DMS 273 treated with DMSO at 0.1 percent for 48 hours (cell line): ENCODE measurements around the gene HDHD3.
A peak's percentile ranks its signal among the peaks of the same experiment; 100 is the strongest.
"Not testable (repeated sequence)": the region's sequence is repeated elsewhere in the genome, so short reads cannot be mapped to it uniquely, and the experiment has no call there.

ENCODE experiments used
- DNase-seq: peaks from one replicate; lab custom pipeline; 2025; lab: John Stamatoyannopoulos, UW

Gene HDHD3, protein sequence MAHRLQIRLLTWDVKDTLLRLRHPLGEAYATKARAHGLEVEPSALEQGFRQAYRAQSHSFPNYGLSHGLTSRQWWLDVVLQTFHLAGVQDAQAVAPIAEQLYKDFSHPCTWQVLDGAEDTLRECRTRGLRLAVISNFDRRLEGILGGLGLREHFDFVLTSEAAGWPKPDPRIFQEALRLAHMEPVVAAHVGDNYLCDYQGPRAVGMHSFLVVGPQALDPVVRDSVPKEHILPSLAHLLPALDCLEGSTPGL

DNA sequence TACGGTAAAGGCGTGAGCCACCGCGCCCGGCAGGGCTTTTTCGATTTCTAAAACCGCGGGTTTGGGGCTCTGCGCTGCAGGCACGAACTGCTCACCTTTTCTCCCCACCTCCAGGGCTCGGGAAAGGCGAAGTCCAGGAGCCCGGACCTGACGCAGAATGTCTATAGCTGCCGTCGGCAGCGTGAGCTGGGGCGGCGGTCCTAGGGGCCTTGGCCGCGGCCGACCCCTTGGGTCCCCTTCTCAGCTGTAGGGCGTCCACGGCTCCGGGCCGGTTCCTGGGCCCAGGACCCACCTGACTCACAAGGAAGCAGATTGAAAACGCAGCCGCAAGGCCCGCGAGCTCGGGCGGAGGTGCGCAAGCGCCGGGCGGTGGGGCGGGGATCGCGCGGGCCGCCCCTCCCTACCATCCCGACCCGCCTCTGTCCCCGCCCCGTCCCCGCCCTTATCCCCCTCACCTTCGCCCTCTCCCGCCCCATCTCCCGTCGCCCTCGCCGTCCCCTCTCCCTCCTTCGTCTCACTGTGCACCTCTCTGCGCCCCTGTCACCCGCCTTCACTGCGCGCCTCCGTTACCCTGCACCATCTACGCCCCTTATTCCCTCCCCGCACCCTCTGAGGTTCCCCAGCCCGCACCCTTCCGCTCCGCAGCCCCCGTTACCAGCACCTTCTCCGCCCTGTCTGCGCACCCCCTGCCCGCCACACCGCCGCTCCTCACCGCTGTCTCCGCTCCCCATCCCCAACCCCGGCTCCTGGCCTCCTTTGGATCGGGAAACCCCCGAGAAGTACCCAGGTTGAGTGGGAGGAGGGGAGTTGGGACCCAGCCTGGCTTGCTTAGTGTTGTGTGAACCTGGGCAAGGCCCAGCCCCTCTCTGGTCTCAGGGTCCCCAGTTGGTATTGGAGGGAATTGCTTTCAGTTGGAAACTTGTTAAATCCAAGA is at the start of gene HDHD3:
TSS of gene HDHD3 (minus strand) at position 353 of the 934 bp plus-strand sequence. CDS start 2,632 bp downstream, outside the sequence.
- DNase-seq = peak; percentile 44

DNA sequence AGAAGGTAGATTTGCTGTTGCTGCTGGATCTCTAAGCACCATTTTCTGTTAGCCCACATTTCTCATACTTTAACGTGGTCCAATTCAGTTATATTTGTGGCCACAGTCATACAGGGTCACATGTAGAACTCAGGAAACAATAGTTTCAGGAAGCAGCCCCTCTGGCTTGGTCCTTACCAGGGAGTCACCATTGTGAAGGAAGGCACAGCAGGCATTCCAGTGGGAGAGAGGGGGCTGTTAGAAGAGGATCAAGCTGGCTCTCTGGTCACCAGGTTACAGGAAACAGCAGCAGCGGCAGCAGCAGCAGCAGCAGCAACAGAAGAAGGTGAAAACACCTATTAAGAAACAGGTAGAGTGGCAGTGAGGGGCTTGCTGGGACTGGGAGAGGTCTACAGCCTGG is 48.3 kb upstream of the HDHD3 start:
- DNase-seq = no peak

DNA sequence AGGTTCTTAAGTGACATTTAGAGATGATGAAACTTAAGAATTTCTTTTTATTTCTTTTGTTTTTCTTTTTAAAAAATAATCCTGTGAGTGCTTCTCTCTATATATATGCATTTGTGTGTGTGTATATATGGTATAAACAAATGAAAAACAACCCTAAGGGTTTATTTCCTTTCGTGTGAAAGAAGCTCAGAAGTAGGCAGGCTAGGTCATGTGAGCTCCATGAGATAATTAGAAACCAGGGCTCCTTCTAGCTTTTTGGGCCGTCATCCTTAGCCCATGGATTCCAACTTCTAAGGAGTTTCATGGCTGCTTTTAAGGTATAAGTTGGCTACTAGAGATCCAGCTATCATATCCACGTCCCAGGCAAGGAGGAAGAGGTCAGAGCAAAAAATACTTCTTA is 44.9 kb upstream of the HDHD3 start:
- DNase-seq = no peak

DNA sequence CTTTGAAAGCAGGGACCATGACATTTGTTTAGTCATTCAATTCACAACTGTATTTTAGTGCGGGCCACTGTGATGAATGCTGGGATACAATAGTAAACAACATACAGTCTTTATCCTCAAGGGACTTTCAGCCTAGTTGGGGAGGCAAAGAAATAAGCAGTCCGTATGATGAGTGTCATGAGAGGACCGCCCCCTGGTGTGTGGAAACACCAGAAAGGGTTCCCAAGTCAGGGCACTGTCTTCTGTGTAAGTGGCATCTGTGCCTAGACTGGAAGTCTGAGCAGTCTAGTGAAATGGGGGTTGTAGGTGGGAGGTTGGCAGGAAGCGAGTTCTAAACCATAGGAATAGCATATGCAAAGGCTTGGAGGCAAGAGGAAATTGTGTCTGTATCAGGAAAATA is 40.6 kb upstream of the HDHD3 start:
- DNase-seq = no peak

DNA sequence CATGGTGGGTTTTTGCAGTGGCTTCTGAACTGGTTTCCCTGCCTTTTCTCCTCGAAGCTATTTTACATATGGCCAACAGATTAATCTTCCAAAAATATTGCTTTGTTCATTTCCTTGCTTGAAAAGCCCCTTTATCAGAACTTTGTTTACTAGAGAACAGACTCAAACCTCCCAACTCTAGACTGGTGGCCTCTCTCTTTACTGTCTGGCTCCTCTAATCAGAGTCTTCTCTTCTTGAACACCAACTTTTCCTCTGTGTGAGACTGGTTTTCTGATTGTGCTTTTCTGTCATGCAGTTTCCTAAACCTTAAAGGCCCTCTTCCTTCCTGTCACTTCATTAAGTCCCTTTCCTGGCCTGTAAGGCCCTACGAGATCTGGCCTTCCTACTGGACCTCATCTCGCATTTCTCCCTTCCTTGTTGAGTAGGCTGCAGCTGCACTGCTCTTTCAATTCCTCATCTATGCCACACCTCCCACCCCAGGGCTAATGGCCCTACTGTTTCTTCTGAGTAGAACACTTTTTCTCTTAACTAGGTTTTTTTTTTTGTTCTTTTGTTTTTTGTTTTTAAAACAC is 39.4 kb upstream of the HDHD3 start:
- no peak for DNase-seq

DNA sequence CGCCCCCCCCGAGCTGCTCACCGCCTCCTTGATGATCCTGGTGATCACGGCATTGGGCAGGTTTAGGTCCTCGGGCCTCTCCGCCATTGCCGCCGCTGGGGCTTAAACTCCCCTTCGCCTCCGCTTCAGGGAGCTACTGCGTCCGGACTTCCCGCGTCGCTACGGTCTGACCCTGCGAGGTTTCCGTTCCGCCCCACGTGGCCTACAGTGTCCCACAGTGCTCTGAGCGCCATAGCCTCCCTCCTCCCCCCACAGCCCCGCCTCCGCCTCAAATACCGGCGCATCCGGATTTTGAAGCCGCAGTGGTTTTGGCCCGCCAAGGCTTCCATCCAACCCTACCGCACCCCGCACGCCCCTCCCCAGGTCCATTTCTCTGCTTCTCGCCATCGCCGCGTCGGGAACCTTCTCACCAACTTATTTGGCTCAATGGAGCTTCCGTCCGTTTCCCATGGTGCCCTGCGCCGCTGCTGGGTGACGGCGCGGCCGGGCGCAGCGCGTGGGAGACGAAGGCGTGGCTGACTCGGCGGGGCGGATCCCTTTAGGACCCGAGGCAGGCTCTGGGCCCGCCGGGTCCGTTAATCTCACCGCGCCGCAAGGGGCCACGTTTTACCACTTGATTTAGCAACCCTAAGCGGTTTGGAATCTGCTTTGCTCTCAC is 33.5 kb upstream of the HDHD3 start, which contains the start of the genes C9orf43 and POLE3:
TSS of gene C9orf43 (plus strand) at position 541 of the 658 bp plus-strand sequence. CDS start 2,747 bp downstream, outside the sequence.
TSS of gene POLE3 (minus strand) at position 469 of the 658 bp plus-strand sequence. CDS start at position 87, 382 bp downstream.
- DNase-seq = peak; percentile 85

DNA sequence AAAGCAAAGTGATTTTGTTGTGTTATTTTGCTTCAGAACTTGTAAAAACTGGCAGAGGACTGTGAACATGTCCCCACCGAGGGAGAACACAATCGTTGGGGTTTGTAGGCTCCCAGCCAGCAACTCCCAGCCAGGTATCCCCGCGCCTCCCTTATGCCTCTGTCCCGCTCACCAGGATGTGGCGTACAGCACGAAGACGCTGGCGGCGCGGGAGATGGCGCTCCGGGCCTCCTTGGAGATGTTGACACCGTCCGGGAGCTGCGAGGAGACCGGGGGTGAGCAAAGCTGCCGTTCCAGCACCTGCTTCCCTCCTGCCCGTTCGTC is 33.1 kb upstream of the HDHD3 start:
- DNase-seq = no peak

DNA sequence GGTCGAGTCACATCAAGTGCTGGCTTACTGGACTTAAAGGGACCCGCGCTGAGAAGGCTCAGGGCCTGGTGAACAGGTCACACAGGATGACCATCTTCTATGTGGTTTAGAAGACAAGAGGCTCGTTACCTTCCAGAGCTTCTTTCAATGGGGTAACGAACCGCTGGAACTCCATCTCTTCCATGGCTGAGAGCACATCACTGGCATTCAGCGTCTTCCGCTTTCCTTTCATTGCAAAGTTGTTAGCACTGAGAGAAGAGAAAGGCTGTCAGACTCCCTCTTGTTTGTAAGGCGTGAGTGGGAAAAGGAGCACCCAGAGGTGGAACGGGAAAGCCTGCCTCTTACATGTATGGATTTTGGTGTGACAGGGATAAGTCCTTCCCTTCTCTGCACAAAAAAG is 32.7 kb upstream of the HDHD3 start:
- DNase-seq = no peak

DNA sequence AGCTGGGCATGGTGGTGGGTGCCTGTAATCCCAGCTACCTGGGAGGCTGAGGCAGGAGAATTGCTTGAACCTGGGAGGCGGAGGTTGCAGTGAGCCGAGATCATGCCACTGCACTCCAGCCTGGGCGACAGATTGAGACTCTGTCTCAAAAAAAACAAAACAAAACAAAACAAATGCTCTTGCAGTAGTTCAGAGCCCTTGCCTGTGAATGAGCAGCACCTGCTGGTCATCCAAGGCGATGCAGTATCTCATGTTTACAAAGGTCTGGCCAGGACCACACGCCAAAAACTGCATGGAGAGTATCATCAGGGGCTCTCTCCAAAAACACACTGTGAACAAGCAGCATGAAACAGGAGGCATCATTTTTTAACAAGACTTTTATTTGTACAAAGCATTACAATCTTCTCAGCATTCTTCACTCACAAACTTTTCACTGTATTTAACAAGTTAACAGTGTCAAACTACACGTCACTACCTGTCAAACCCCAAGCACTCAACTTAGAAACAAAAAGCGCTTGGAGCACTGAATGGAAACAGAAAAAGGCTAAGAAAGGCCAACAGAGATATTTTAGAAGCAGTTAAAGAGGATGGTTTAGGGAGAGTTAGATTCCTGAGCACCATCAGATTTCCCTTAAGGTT is 30.2 kb upstream of the HDHD3 start:
- DNase-seq = peak; percentile 64

DNA sequence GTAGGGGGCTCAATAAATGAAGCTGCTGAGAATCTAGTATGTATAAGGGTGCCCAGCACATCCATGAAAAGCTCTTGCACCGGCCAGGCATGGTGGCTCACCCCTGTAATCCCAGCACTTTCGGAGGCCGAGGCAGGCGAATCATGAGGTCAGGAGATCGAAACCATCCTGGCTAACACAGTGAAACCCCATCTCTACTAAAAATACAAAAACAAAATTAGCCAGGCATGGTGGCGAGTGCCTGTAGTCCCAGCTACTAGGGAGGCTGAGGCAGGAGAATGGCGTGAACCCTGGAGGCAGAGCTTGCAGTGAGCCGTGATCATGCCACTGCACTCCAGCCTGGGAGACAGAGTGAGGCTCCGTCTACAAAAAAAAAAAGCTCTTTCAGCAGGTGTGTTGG is 29.6 kb upstream of the HDHD3 start:
- DNase-seq = not testable (repeated sequence)

DNA sequence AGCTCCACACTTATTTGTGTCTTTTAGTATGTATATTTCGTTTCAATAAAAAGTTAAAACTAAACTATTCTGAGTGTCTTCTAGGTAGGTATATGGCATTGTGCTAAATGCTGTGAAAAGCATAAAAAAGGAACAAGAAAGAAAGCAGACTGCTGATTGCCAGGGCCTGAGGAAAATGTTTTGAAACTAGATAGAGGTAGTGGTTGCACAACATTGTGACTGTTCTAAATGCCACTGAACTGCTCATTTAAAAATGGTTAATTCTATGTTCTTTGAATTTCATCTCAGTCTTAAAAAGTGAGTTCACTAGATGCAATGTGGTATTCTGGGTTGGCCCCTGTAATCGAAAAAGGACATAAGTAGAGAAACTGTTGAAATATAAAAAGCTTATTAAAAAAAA is 26.9 kb upstream of the HDHD3 start:
- no peak for DNase-seq

DNA sequence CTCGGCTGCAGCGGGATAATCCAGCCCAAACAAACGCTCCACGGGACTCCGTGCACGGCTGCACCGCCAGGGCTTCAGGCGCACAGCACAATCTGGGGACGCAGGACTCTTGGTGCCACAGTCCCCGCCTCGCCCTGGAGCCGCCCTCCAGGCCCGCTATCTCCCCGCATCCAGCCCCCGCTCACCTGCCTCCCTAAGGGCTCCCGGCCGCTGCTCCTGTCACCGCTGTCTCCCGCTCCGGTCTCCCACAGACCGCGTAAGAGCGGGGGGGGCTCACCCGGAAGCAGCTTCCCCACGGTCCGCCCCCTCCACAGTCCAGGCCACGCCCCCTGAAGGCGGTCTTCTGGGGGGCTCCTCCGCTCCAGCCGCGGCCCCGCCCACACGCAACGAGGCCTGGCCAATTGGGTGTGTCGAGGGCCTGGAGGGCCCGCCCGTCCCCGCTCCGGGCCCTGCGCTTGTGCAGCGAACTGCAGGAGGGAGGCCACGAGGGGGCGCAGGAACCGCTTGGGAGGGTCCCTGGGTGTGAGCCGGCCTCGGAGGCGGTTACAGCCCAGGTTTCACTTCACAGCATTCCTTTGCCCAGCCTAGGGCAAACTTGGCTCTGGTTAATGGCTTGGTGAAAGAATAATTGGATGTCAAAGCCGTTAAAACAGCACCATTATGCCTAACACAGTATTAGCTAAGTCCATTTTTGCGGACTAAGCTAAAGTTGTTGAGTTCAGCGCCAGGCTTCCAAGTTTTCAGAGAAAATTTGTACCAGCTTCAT is 24.4 kb upstream of the HDHD3 start, which contains the start of gene ALAD:
TSS of gene ALAD (minus strand) at position 258 of the 766 bp plus-strand sequence. CDS start 7,725 bp downstream, outside the sequence.
- peak; percentile 85 for DNase-seq

DNA sequence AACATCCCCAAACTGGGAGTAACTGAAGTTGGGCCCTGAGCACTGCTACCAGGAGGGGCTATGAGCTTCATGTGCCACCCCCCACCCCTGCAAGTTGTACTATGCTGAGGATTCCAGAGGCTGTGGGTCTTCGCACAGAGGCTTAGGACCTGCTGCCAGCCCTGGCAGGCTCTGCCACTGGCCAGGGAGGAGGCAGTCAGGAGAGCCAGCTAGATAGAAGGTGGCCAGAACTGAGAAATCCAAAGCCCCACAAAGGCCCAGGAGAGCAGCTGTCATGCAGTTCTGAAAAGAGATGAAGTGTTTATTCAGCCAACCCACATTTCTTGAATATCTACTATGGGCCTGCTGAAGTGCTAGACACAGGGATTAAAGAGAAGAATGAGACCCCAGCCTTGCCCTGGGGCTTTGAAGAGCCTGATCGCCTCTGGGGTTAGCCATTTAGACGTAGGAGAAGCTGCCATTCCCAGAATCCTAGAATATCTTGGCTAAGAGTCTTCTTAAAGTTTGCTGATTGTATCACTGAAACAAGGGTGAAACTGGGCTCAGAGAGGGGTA is 22.9 kb upstream of the HDHD3 start:
- no peak for DNase-seq

DNA sequence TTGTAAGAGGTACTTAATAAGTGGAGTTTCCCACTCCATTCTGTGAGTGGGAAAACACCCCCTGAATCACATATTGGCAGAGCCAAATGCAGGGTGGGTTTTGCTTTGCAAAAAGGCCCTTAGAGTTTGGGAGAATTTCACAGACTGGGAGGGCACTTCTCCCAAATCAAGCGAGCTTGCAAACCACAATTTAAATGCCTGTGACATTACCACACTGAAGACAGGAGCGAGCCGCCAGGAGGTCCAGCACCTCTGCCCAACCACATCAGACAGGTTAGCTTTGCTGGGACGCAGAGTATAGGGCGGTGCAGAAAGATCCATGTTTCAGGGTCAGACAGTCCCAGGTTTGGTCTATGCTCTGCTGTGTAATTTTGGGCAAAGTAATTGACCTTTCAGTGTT is 22.0 kb upstream of the HDHD3 start:
- DNase-seq = no peak

DNA sequence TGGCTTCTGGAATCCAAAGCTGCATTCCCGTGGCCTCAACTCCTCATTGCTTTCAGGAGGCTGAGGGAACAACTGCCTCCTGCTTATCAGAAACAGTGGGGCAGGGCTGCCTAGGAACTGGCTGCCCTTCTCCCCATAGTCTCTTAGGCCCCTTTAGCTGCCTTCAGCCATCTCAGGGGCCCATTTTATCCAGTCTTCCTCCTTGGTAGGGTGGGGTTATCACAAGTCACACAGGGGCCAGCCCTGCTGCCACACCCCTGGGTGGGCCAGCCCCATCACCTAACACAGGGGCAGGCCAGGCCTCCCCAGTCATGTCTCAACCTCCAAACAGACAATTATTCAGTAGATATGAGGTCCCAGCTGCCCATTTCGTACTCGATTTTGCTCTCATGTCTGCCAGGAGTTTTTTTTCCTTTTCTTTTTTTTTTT is 20.4 kb upstream of the HDHD3 start:
- no peak for DNase-seq

DNA sequence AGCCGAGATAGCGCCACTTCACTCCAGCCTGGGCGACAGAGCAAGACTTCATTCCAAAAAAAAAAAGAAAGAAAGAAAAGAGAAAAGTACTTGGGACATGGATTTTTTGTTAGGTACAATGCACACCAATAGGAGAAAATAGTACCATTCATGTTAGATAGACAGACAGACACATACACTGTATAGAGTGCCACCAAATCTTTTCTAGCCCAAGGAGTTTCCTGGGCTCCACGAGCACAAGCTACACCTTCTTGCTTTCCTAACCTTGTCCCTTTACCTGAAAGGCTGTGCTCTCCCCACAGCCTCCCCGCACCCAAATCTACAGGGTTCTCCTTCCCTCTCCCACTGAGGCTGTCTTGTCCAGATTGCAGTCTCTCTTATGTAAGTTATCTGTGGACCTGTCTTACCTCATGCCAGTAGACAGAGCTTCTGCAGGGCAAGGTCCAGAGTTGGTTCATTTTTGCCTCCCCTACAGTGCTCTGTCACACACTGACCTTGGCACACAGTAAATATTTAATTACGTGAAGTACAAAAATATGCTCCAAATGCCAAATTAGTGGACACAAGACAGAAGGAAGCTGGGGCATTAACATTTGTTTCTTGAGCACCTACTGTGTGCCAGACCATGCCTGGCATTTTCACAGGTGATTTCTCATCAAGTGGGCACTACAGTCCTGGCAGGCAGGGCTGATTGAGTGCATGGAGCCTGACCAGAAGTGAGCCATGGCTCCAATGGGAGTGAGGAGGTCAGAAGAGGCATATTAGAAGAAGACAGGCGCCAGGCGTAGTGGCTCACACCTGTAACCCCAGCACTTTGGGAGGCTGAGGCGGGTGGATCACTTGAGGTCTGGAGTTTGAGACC is 18.4 kb upstream of the HDHD3 start:
- DNase-seq = no peak

DNA sequence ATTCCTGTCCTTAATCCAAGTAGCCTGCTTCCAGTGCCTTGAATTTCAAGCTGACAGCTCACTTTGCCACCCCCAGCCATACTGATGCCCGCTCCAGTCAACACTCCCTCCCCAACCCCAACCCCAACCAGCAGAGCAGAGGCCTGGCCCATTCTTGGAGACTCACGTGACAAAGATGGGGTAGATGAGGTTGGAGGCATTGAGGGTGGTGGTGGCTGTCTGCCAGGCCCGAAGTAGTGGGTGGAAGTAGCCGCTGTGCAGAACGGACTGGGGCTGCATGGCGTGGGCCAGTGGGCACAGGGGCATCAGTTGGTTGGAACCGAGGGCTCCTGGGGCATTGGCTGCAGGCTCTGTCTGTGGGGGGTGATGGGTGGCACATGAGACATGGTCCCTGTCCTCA is 16.5 kb upstream of the HDHD3 start:
- DNase-seq = no peak

DNA sequence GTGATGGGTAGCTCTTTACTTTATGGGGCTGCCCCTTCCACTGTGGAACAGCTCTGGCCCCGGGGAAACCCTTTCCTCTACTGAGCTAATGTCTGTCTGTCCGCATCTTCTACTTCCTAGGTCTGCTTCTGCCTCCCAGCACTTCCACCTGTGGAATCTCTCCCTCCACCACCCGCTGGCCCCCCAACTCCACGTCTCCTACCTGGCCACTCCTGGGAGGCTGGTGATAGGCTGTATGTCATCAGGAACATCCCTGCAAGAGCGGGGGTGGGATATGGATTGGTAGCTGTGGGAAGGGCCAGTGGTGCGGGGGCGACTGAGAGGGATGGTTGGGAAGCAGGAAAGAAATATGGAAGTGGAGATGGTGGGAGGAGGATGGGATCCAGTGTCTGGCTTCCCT is 15.1 kb upstream of the HDHD3 start:
- DNase-seq = no peak

DNA sequence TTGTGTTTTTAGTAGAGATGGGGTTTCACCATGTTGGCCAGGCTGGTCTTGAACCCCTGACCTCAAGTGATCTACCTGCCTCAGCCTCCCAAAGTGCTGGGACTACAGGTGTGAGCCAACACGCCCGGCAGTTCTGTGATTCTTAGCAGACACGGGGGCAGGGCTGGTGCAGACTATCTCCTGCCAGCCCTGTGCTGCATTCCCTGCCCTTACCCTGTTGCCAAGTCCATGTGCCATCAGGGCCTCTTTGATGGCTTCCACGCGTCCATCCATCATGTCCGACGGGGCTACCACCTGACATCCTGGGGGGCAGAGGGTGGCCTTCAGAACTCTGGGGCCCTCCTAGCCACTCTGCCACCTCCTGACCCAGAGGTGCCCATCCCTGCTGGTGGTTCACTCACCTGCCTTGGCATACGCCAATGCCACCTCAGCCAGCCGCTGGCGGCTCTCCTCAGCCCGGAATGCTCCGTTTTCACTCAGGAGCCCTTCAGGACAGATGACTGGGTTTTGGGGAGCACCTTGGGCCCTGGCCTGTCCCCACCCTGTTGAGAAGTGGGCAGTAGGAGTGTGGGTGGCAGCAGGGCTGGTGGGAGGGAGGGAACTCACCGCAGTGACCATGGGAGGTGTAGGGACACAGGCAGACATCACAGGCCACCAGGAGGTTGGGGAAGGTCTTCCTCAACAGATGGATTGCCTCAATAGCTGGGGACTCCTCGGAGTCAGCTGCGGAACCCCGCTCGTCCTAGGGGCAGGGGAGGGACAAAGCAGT is 13.6 kb upstream of the HDHD3 start:
- no peak for DNase-seq
